ENCODE results near the gene COP1. TPM values are rescaled to one million over a fixed set of nuclear protein-coding genes. Genes with fewer than 3 reads are reported as not detected.

COP1 gene
- total and polyA plus RNA-seq, 10 of the 15 experiments (the other 5 are each of a cell fraction or from before 2014, with no cell fraction given) = 17.7 to 49.9 (median 38.7) TPM

DNA sequence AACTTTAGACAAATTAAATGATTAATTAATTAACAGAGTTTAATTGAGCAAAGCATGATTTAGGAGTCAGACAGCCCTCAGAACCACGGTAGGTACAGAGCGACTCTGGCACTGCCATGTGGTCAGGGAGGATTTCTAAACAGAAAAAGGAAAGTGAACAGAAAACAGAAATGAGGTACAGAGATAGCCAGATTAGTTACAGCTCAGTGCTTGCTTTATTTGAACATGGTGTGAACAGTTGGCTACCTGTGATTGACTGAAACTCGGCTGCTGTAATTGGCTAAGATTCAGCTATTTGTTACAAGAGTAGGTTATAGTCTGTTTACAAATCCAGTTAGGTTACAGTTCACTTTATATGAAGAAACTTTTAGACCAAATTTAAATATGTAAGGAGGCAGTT lies 300.7 kb downstream of the COP1 start (continued):
- TF ChIP-seq CHD4 (IDR thresholded peaks at IDR 0.05) = no peak
- TF ChIP-seq, protein P1, sequence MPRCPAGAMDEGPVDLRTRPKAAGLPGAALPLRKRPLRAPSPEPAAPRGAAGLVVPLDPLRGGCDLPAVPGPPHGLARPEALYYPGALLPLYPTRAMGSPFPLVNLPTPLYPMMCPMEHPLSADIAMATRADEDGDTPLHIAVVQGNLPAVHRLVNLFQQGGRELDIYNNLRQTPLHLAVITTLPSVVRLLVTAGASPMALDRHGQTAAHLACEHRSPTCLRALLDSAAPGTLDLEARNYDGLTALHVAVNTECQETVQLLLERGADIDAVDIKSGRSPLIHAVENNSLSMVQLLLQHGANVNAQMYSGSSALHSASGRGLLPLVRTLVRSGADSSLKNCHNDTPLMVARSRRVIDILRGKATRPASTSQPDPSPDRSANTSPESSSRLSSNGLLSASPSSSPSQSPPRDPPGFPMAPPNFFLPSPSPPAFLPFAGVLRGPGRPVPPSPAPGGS (IDR thresholded peaks at IDR 0.05; ENCODE audit: borderline replicate concordance, insufficient read depth, low read depth, low read length, poor library complexity, severe bottlenecking) = no peak

DNA sequence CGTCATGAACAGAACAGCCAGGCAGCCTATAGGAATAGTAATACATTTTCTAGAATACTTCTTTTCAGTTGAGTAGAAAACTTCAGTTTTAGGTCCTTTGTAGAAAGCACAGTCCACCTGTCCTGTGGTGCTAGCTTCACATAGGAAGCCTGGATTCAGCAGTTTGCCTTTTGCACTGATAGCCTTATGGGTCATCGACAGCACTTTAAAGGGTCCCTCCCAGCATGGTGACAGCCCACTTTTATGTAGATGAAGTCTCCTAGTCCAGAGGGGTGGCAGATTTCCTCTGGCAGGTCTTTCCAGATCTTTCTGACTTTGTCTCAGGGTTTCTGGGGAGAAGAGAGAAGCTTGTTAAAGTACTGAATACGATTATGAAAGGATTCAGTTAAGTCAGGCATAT lies 302.3 kb downstream of the COP1 start:
- H3K9me3 ChIP-seq (replicated peaks; ENCODE audit: control insufficient read depth, insufficient read depth, low read length) = no peaks in the 10 kb centered on the region
- no peak overlapping the region for H3K9ac ChIP-seq (ENCODE audit: control insufficient read depth, insufficient read depth, low read length)
- WGBS (ENCODE audit: insufficient coverage, insufficient replicate concordance, low lambda C conversion rate, missing lambda C conversion rate) = 94% methylated on average over 3 of the region's 3 CpGs
- H3K4me2 ChIP-seq (ENCODE audit: control insufficient read depth, insufficient read depth) = no peak overlapping the region
- ChIA-PET POLR2A (no interaction called here), RAD21 (ENCODE audit: unreplicated experiment) (no interaction called here), SMC1A (ENCODE audit: uncharacterized antibody, unreplicated experiment) (no interaction called here), CTCF (no interaction called here)
- BruUV-seq (replicated peaks) = no TSS peak
- H3K27me3 ChIP-seq (replicated peaks in 1 of 2; ENCODE audit: control insufficient read depth in 2 of 2, insufficient read depth in 2 of 2, low read length in 1 of 2) = no peaks in the 10 kb centered on the region
- no peak for TF ChIP-seq DPF2 (IDR thresholded peaks at IDR 0.05)
- no peak for TF ChIP-seq BCL11A (IDR thresholded peaks at IDR 0.05; ENCODE audit: low read depth, low read length)
- ATAC-seq = no peak
- H3K4me1 ChIP-seq (ENCODE audit: control insufficient read depth, insufficient read depth, low read length) = no peaks in the 10 kb centered on the region
- no peak overlapping the region for H2AFZ ChIP-seq (ENCODE audit: control insufficient read depth, low read depth, low read length)
- intact Hi-C loops (cut with micrococcal nuclease; ENCODE audit: unreplicated experiment) (no loop called here), in situ Hi-C loops (cut with MboI) (no loop called here)
- DNase-seq (ENCODE audit: low read depth, low spot score) = no peak
- no peaks in the 10 kb centered on the region for H4K20me1 ChIP-seq (ENCODE audit: control insufficient read depth, insufficient read depth)
- no peak for FAIRE-seq
- no peaks in the 10 kb centered on the region for H3K79me2 ChIP-seq (ENCODE audit: control insufficient read depth, insufficient read depth, low read length)
- no peak overlapping the region for H3K27ac ChIP-seq (ENCODE audit: control insufficient read depth, insufficient read depth)
- no peaks in the 10 kb centered on the region for H3K36me3 ChIP-seq (ENCODE audit: control insufficient read depth in 2 of 2, insufficient read depth in 2 of 2, low read length in 1 of 2)
- no peak overlapping the region for H3K4me3 ChIP-seq

DNA sequence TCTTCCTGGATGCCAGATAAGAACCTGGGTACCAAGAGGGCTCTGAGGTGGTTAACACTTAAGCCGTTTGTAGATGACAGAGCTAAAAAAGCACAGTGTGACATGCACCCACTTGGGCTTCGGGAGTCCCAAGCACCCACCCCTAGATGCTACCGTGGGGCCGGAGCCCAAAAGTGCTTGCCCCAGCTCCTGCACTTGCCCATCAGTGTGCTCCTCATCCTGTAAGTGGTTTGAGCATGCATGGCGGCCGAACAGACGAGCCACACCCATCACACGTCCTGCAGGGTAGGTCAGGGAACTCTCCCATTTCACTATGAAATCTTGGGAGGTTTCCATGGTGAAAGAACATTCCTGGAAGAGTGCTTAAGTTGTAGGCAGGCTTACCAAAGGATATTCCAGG lies 304.8 kb downstream of the COP1 start:
- FAIRE-seq = no peak
- Histone ChIP-seq H2AFZ (ENCODE audit: control insufficient read depth, low read depth, low read length) (no peak overlapping the region), H3K79me2 (ENCODE audit: control insufficient read depth, insufficient read depth, low read length) (no peaks in the 10 kb centered on the region), H3K4me1 (ENCODE audit: control insufficient read depth, insufficient read depth, low read length) (no peaks in the 10 kb centered on the region), H3K27me3 (replicated peaks in 1 of 2; ENCODE audit: control insufficient read depth in 2 of 2, insufficient read depth in 2 of 2, low read length in 1 of 2) (no peaks in the 10 kb centered on the region), H4K20me1 (ENCODE audit: control insufficient read depth, insufficient read depth) (no peaks in the 10 kb centered on the region), H3K4me3 (no peak overlapping the region), H3K9me3 (replicated peaks; ENCODE audit: control insufficient read depth, insufficient read depth, low read length) (no peaks in the 10 kb centered on the region), H3K9ac (ENCODE audit: control insufficient read depth, insufficient read depth, low read length) (no peak overlapping the region), H3K4me2 (ENCODE audit: control insufficient read depth, insufficient read depth) (no peak overlapping the region), H3K36me3 (ENCODE audit: control insufficient read depth in 2 of 2, insufficient read depth in 2 of 2, low read length in 1 of 2) (no peaks in the 10 kb centered on the region), H3K27ac (ENCODE audit: control insufficient read depth, insufficient read depth) (no peak overlapping the region)
- in situ Hi-C loops (cut with MboI) (no loop called here), intact Hi-C loops (cut with micrococcal nuclease; ENCODE audit: unreplicated experiment) (no loop called here)
- POLR2A ChIA-PET = no interaction called here
- no TSS peak for BruUV-seq (replicated peaks)
- RAD21 ChIA-PET (ENCODE audit: unreplicated experiment) = interaction anchor here (1.2 kb wide), 1 partner anchor 158 kb away, joined by 3 read pairs; no protein-coding TSS in a partner anchor
- CTCF ChIA-PET = no interaction called here
- DNase-seq (ENCODE audit: low read depth, low spot score) = no peak
- no peak for ATAC-seq
- WGBS (ENCODE audit: insufficient coverage, insufficient replicate concordance, low lambda C conversion rate, missing lambda C conversion rate) = 85% methylated on average over 8 of the region's 8 CpGs
- SMC1A ChIA-PET (ENCODE audit: uncharacterized antibody, unreplicated experiment) = no interaction called here
- TF ChIP-seq USF2 (IDR thresholded peaks at IDR 0.05; ENCODE audit: borderline replicate concordance, low read depth, low read length) = no peak
- no peak for TF ChIP-seq E2F8 (IDR thresholded peaks at IDR 0.05; ENCODE audit: low read depth, partially characterized antibody)
- no peak for TF ChIP-seq IRF4 (IDR thresholded peaks at IDR 0.05; ENCODE audit: low read depth, low read length)
- no peak for TF ChIP-seq IKZF2 (IDR thresholded peaks at IDR 0.05)
- no peak for TF ChIP-seq MTA3 (IDR thresholded peaks at IDR 0.05; ENCODE audit: borderline replicate concordance, low read length)
- no peak for TF ChIP-seq RELA (IDR thresholded peaks at IDR 0.05; ENCODE audit: borderline replicate concordance, partially characterized antibody)
- TF ChIP-seq, protein P2, sequence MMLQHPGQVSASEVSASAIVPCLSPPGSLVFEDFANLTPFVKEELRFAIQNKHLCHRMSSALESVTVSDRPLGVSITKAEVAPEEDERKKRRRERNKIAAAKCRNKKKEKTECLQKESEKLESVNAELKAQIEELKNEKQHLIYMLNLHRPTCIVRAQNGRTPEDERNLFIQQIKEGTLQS (IDR thresholded peaks at IDR 0.05; ENCODE audit: borderline replicate concordance, extremely low read depth, low read depth, low read length) = no peak
- TF ChIP-seq MEF2A (IDR thresholded peaks at IDR 0.05; ENCODE audit: insufficient read depth, low read depth, low read length) = no peak
